Endodermal cell (in vitro differentiated cells): ENCODE results near the gene ABI3BP. TPM values are rescaled to one million over a fixed set of nuclear protein-coding genes. Genes with fewer than 3 reads are reported as not detected.

Experiments used
- DNase-seq: peaks from one replicate; pipeline ENCODE4 v3.0.0-alpha.2; 2017
- H3K27ac ChIP-seq: 2 replicates; pipeline ENCODE4 v1.5.1; 2013; ENCODE audit warnings: mild to moderate bottlenecking, low read depth, low read length, moderate library complexity
- H3K27me3 ChIP-seq: 2 replicates; pipeline ENCODE4 v1.6.1; 2013; ENCODE audit warnings: mild to moderate bottlenecking, low read length, moderate library complexity; ENCODE audit not compliant: insufficient read depth, control insufficient read depth, poor library complexity, severe bottlenecking
- H3K36me3 ChIP-seq: 2 replicates; pipeline ENCODE4 v1.7.0; 2013; ENCODE audit warnings: mild to moderate bottlenecking, low read length, moderate library complexity; ENCODE audit not compliant: control insufficient read depth, insufficient read depth
- H3K4me1 ChIP-seq: one replicate; pipeline ENCODE4 v1.7.0; 2013; ENCODE audit warnings: low read length; ENCODE audit not compliant: control insufficient read depth, insufficient read depth
- H3K4me3 ChIP-seq: 2 replicates; pipeline ENCODE4 v1.5.1; 2013; ENCODE audit warnings: mild to moderate bottlenecking, low read length, moderate library complexity
- H3K9ac ChIP-seq: 2 replicates; pipeline ENCODE4 v1.6.1; 2013; ENCODE audit warnings: mild to moderate bottlenecking, low read length, moderate library complexity; ENCODE audit not compliant: poor library complexity, severe bottlenecking; ENCODE audit errors: extremely low read depth
- H3K9me3 ChIP-seq: 2 replicates; pipeline ENCODE4 v1.6.1; 2013; ENCODE audit warnings: mild to moderate bottlenecking, low read length, moderate library complexity; ENCODE audit not compliant: control insufficient read depth
- H3K27ac Mint-ChIP-seq: 2 replicates; pipeline ENCODE4 v1.8.0; 2020; ENCODE audit warnings: mixed read lengths
- H3K27me3 Mint-ChIP-seq: 2 replicates; pipeline ENCODE4 v1.8.0; 2021; ENCODE audit warnings: mild to moderate bottlenecking, mixed read lengths; ENCODE audit not compliant: insufficient read depth
- H3K36me3 Mint-ChIP-seq: 2 replicates; pipeline ENCODE4 v1.8.0; 2020; ENCODE audit warnings: low read depth, mixed read lengths
- H3K4me1 Mint-ChIP-seq: 2 replicates; pipeline ENCODE4 v1.8.0; 2020; ENCODE audit warnings: mixed read lengths
- H3K4me3 Mint-ChIP-seq: 2 replicates; pipeline ENCODE4 v1.8.0; 2020; ENCODE audit warnings: mild to moderate bottlenecking, moderate library complexity, mixed read lengths
- H3K9me3 Mint-ChIP-seq: 2 replicates; pipeline ENCODE4 v1.8.0; 2020; ENCODE audit warnings: mild to moderate bottlenecking, mixed read lengths
- WGBS, 2 experiments: methylation state at CpG; one replicate each; pipeline versions ENCODE4 v1.1.5 to v1.1.7; 2013; ENCODE audit warnings: missing lambda C conversion rate in 2 of 2, mixed read lengths in 1 of 2; ENCODE audit not compliant: insufficient coverage in 1 of 2, insufficient read length in 1 of 2; 5-methylcytosine and 5-hydroxymethylcytosine counted together
- total RNA-seq, 2 donors: library from RNA; stranded (reverse); fragmentation: NEBNext Ultra II Directional in 1 of 2; extraction: Animal tissue kit (Norgen Biotek cat#: 25700) in 1 of 2; gene quantifications; 2 replicates in 1 of 2; 3 replicates in 1 of 2; pipeline ENCODE4 v1.2.1, GENCODE V29; 2021
- TF ChIP-seq, protein P1 (sequence below): fragments of 200-600 bp; sonication (generic); conservative IDR thresholded peaks from 2 replicates; pipeline ENCODE4 v1.5.0; 2021; ENCODE audit warnings: antibody characterized with exemption, mild to moderate bottlenecking

Gene ABI3BP
- total RNA-seq, 2 donors from 2014 or later, result 0.42 TPM; not detected in 1

DNA sequence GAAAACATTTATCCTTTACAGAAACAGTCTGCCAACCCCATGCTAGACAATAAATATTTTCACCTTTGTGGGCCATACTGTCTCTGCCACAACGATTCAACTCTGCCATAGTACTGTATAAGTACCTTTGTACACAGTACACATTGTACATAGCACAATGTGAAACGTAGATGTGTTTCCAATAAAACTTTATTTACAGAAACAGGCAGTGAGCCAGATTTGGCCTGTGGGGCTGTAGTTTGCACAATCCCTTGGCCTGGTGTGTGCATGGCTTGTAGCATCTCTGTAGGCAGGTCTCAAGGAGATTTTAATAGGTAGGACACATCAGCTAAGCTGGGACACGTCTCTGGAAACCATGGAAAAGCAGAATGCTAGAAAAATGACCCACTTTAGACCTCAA lies 209.6 kb downstream of the ABI3BP start:
- Histone ChIP-seq H3K27me3 (no peaks in the 10 kb centered on the region), H3K36me3 (no peaks in the 10 kb centered on the region), H3K9me3 (peaks cover 23% of the 10 kb centered on the region), H3K9ac (no peak overlapping the region), H3K27ac (no peak overlapping the region), H3K4me3 (no peak overlapping the region), H3K4me1 (no peaks in the 10 kb centered on the region)
- TF ChIP-seq, protein P1, sequence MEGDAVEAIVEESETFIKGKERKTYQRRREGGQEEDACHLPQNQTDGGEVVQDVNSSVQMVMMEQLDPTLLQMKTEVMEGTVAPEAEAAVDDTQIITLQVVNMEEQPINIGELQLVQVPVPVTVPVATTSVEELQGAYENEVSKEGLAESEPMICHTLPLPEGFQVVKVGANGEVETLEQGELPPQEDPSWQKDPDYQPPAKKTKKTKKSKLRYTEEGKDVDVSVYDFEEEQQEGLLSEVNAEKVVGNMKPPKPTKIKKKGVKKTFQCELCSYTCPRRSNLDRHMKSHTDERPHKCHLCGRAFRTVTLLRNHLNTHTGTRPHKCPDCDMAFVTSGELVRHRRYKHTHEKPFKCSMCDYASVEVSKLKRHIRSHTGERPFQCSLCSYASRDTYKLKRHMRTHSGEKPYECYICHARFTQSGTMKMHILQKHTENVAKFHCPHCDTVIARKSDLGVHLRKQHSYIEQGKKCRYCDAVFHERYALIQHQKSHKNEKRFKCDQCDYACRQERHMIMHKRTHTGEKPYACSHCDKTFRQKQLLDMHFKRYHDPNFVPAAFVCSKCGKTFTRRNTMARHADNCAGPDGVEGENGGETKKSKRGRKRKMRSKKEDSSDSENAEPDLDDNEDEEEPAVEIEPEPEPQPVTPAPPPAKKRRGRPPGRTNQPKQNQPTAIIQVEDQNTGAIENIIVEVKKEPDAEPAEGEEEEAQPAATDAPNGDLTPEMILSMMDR, result no peak
- WGBS, 2 experiments, result 88% methylated on average over 3 of the region's 3 CpGs; no CpG with 5 or more reads in 1 of the 2 experiments
- H3K4me1 Mint-ChIP-seq, result peaks cover 5% of the 10 kb centered on the region
- DNase-seq, result no peak
- H3K4me3 Mint-ChIP-seq, result no peak overlapping the region
- H3K27me3 Mint-ChIP-seq, result peaks cover 4% of the 10 kb centered on the region
- no peaks in the 10 kb centered on the region for H3K36me3 Mint-ChIP-seq
- no peak overlapping the region for H3K27ac Mint-ChIP-seq
- H3K9me3 Mint-ChIP-seq, result peaks cover 11% of the 10 kb centered on the region

DNA sequence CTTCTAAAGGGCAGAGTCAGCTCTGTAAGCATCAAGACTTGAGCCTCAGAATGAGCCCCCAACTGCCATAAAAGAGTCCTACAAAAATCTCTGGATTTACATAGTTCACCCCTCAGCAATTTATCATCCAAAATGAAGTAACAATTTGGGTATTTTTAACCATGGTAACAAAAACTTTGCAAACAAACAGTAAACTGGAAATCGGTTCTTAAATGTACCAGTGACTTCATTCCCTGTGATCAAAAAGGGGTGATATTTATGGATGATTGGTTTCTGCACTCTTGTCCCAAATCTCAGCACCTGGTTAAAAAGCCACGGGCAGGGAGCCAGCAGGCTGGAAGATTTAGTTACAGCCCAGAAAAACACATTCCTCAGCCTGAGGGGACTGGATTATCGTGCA lies 210.3 kb downstream of the ABI3BP start:
- Histone ChIP-seq H3K9me3 (peaks cover 23% of the 10 kb centered on the region), H3K4me3 (no peak overlapping the region), H3K36me3 (no peaks in the 10 kb centered on the region), H3K27me3 (no peaks in the 10 kb centered on the region), H3K9ac (no peak overlapping the region), H3K27ac (no peak overlapping the region), H3K4me1 (no peaks in the 10 kb centered on the region)
- H3K36me3 Mint-ChIP-seq, result no peaks in the 10 kb centered on the region
- H3K4me1 Mint-ChIP-seq, result peaks cover 5% of the 10 kb centered on the region
- H3K9me3 Mint-ChIP-seq, result peaks cover 11% of the 10 kb centered on the region
- 93 to 94% methylated on average over 2 to 3 of the region's 3 CpGs for WGBS, 2 experiments
- TF ChIP-seq, protein P1, result no peak
- no peak for DNase-seq
- peaks cover 4% of the 10 kb centered on the region for H3K27me3 Mint-ChIP-seq
- no peak overlapping the region for H3K27ac Mint-ChIP-seq
- no peak overlapping the region for H3K4me3 Mint-ChIP-seq

DNA sequence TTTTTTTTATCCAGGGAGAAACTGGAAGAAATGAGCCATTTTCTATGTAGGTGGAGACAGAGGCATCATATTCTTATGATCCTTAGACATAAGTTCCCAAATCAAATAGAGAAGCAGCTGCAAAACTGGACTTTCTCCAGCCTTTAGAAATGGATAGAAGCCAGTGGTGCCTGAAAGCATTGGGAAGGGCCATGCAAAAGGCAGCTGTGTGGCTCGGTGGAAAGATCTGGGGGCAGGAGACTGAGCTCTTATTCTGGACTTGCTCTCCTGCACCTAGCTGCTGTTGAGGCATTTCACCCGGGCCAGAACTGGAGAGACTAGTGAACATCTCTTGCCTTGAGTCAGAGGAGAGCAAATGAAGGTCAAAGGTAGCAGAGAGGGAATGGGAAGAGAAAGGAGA lies 210.9 kb downstream of the ABI3BP start:
- no peak overlapping the region for H3K4me3 Mint-ChIP-seq
- no peak for DNase-seq
- Histone ChIP-seq H3K4me3 (no peak overlapping the region), H3K27ac (no peak overlapping the region), H3K9ac (no peak overlapping the region), H3K4me1 (no peaks in the 10 kb centered on the region), H3K9me3 (peaks cover 23% of the 10 kb centered on the region), H3K36me3 (no peaks in the 10 kb centered on the region), H3K27me3 (no peaks in the 10 kb centered on the region)
- no peaks in the 10 kb centered on the region for H3K36me3 Mint-ChIP-seq
- H3K27ac Mint-ChIP-seq, result no peak overlapping the region
- H3K9me3 Mint-ChIP-seq, result peaks cover 11% of the 10 kb centered on the region
- H3K27me3 Mint-ChIP-seq, result peaks cover 4% of the 10 kb centered on the region
- TF ChIP-seq, protein P1, result no peak
- peaks cover 5% of the 10 kb centered on the region for H3K4me1 Mint-ChIP-seq
- WGBS, 2 experiments, result 70 to 71% methylated on average over 2 of the region's 2 CpGs
